CD14-positive monocyte (primary cell): ENCODE measurements around the gene ISG20. TPM values are rescaled to one million over a fixed set of nuclear protein-coding genes. Genes with fewer than 3 reads are reported as not detected.

Experiments used
- DNase-seq, 3 donors: peaks; one replicate each; pipeline ENCODE4 v3.0.0-alpha.2; 2011 to 2022
- H2AFZ ChIP-seq: 2 replicates; pipeline ENCODE4 v1.6.0; 2012; ENCODE audit warnings: mild to moderate bottlenecking, low read depth, low read length, inconsistent platforms; ENCODE audit not compliant: insufficient read depth, poor library complexity, severe bottlenecking
- H3K27ac ChIP-seq, 2 donors: 1 replicate in 1 of 2; 2 replicates in 1 of 2; pipeline ENCODE4 v1.5.1; 2012 to 2013; ENCODE audit warnings: low read length in 2 of 2, control low read depth in 1 of 2, inconsistent platforms in 1 of 2, low read depth in 1 of 2, mild to moderate bottlenecking in 1 of 2
- H3K27me3 ChIP-seq, 2 donors: one replicate each; pipeline versions ENCODE4 v1.6.0 to v1.6.1; 2011 to 2013; ENCODE audit warnings: low read length in 2 of 2; ENCODE audit not compliant: control insufficient read depth in 2 of 2, insufficient read depth in 2 of 2
- H3K36me3 ChIP-seq, 2 donors: replicated peaks in 1 of 2; 1 replicate in 1 of 2; 2 replicates in 1 of 2; pipeline versions ENCODE4 v1.5.1 to v1.6.1; 2012 to 2013; ENCODE audit warnings: low read length in 2 of 2, control low read depth in 1 of 2, inconsistent platforms in 1 of 2, mild to moderate bottlenecking in 1 of 2; ENCODE audit not compliant: insufficient read depth in 2 of 2, control insufficient read depth in 1 of 2
- H3K4me1 ChIP-seq, 2 donors: 1 replicate in 1 of 2; 2 replicates in 1 of 2; pipeline versions ENCODE4 v1.5.1 to v1.6.1; 2012 to 2013; ENCODE audit warnings: low read length in 2 of 2, control low read depth in 1 of 2, inconsistent platforms in 1 of 2, mild to moderate bottlenecking in 1 of 2, moderate library complexity in 1 of 2; ENCODE audit not compliant: insufficient read depth in 2 of 2, control insufficient read depth in 1 of 2
- H3K4me2 ChIP-seq: replicated peaks from 2 replicates; pipeline ENCODE3; 2012; ENCODE audit warnings: low read length, moderate library complexity, mild to moderate bottlenecking; ENCODE audit not compliant: poor library complexity, severe bottlenecking; ENCODE audit errors: extremely low read depth
- H3K4me3 ChIP-seq, 3 experiments: fragments of 200-600 bp in 1 of 3; sonication (generic) in 1 of 3; replicated peaks in 1 of 3; 1 replicate in 2 of 3; 2 replicates in 1 of 3; pipeline ENCODE4 v1.5.1; 2011 to 2013; ENCODE audit warnings: low read length in 3 of 3, mild to moderate bottlenecking in 3 of 3, control low read depth in 2 of 3, low read depth in 2 of 3, inconsistent platforms in 1 of 3, moderate library complexity in 1 of 3
- H3K79me2 ChIP-seq: 2 replicates; pipeline ENCODE4 v1.6.0; 2012; ENCODE audit warnings: mild to moderate bottlenecking, control low read depth, inconsistent platforms, low read length, moderate library complexity; ENCODE audit not compliant: insufficient read depth
- H3K9ac ChIP-seq: 2 replicates; pipeline ENCODE4 v1.6.0; 2017; ENCODE audit warnings: low read length, mild to moderate bottlenecking; ENCODE audit not compliant: insufficient read depth, poor library complexity, severe bottlenecking
- H3K9me3 ChIP-seq, 2 donors: replicated peaks in 1 of 2; 1 replicate in 1 of 2; 2 replicates in 1 of 2; pipeline versions ENCODE4 v1.5.1 to v1.6.1; 2012 to 2013; ENCODE audit warnings: low read length in 2 of 2, control low read depth in 1 of 2; ENCODE audit not compliant: control insufficient read depth in 1 of 2, insufficient read depth in 1 of 2
- H4K20me1 ChIP-seq: 2 replicates; pipeline ENCODE4 v1.6.0; 2012; ENCODE audit warnings: mild to moderate bottlenecking, low read length, control low read depth, moderate library complexity; ENCODE audit not compliant: insufficient read depth
- H3K27ac Mint-ChIP-seq, 7 donors: one replicate each; pipeline ENCODE4 v1.8.0; 2020; ENCODE audit warnings: mild to moderate bottlenecking in 7 of 7, mixed read lengths in 7 of 7, moderate library complexity in 6 of 7, inconsistent platforms in 2 of 7
- H3K27me3 Mint-ChIP-seq, 3 donors: one replicate each; pipeline ENCODE4 v1.8.0; 2021 to 2022; ENCODE audit warnings: low read depth in 3 of 3, mild to moderate bottlenecking in 3 of 3, mixed read lengths in 3 of 3, moderate library complexity in 3 of 3, inconsistent platforms in 1 of 3
- H3K36me3 Mint-ChIP-seq, 2 donors: one replicate each; pipeline ENCODE4 v1.8.0; 2020; ENCODE audit warnings: mixed read lengths in 2 of 2, inconsistent platforms in 1 of 2, mild to moderate bottlenecking in 1 of 2
- H3K4me1 Mint-ChIP-seq: one replicate; pipeline ENCODE4 v1.8.0; 2020; ENCODE audit warnings: mild to moderate bottlenecking, mixed read lengths
- H3K4me3 Mint-ChIP-seq, 2 donors: one replicate each; pipeline ENCODE4 v1.8.0; 2020; ENCODE audit warnings: mild to moderate bottlenecking in 2 of 2, mixed read lengths in 2 of 2, moderate library complexity in 1 of 2
- H3K9me3 Mint-ChIP-seq, 7 donors: one replicate each; pipeline ENCODE4 v1.8.0; 2020 to 2022; ENCODE audit warnings: mixed read lengths in 7 of 7, mild to moderate bottlenecking in 6 of 7, moderate library complexity in 6 of 7, inconsistent platforms in 2 of 7
- CTCF ChIP-seq: fragments of 200-600 bp; IDR thresholded peaks from one replicate; pipeline ENCODE4 v1.8.0; 2022; ENCODE audit warnings: antibody characterized with exemption, mild to moderate bottlenecking
- WGBS: methylation state at CpG from one replicate; pipeline ENCODE4 v1.1.5; 2013; ENCODE audit warnings: missing lambda C conversion rate; ENCODE audit not compliant: insufficient coverage; 5-methylcytosine and 5-hydroxymethylcytosine counted together
- intact Hi-C, 2 donors: fragments of 100-400 bp; cut with micrococcal nuclease; formaldehyde crosslinking; loops; one replicate each; pipeline versions ENCODE4 v1.15.0 to v1.15.1; 2023
- polyA plus RNA-seq, 3 donors: library from polyadenylated mRNA; depleted of rRNA in 1 of 3; unstranded in 2 of 3; stranded (reverse) in 1 of 3; fragments of 300-500 nt in 2 of 3; fragments of >200 nt in 1 of 3; fragmentation: Illumina TruSeq in 2 of 3; gene quantifications; 1 replicate in 2 of 3; 2 replicates in 1 of 3; pipeline ENCODE4 v1.2.3, GENCODE V29; 2012 to 2021

ISG20 gene
- polyA plus RNA-seq, 3 donors: 15.6 to 29.3 (median 25.1) TPM

- Mint-ChIP-seq H3K27me3 (peaks cover 48 to 67% (median 52%) of the 10 kb centered on the region in 3 donors), H3K4me3 (peak overlapping the region in 1 of 2 donors; percentile 87), H3K9me3 (peaks cover 0 to 22% (median 11%) of the 10 kb centered on the region in 7 donors), H3K27ac (peak overlapping the region in 1 of 7 donors; percentile 23), H3K36me3 (peaks cover 0 to 3% of the 10 kb centered on the region in 2 donors), H3K4me1 (peaks cover 14% of the 10 kb centered on the region)
- Histone ChIP-seq H3K36me3 (no peaks in the 10 kb centered on the region), H3K4me3 (no peak overlapping the region), H3K9me3 (peaks cover 0 to 25% of the 10 kb centered on the region in 2 donors), H3K4me1 (peaks cover 0 to 7% of the 10 kb centered on the region in 2 donors), H3K4me2 (no peak overlapping the region), H3K9ac (no peak overlapping the region), H4K20me1 (no peaks in the 10 kb centered on the region), H3K27me3 (peaks cover 46 to 69% of the 10 kb centered on the region in 2 donors), H3K79me2 (no peaks in the 10 kb centered on the region), H2AFZ (no peak overlapping the region), H3K27ac (no peak overlapping the region)
- WGBS: 12% methylated on average over 12 of the region's 26 CpGs
- DNase-seq: no peak
- no peak for TF ChIP-seq CTCF
- intact Hi-C loops: no loop called here
Measured at GRCh38 chr15:88606070-88606794, 32.6 kb upstream of the ISG20 start.

- peaks cover 0 to 22% (median 9%) of the 10 kb centered on the region in 7 donors for H3K9me3 Mint-ChIP-seq
- Histone ChIP-seq H4K20me1 (no peaks in the 10 kb centered on the region), H3K9me3 (peaks cover 0 to 25% of the 10 kb centered on the region in 2 donors), H3K4me2 (no peak overlapping the region), H3K27ac (no peak overlapping the region), H3K27me3 (peaks cover 46 to 67% of the 10 kb centered on the region in 2 donors), H3K4me1 (peaks cover 0 to 7% of the 10 kb centered on the region in 2 donors), H3K79me2 (no peaks in the 10 kb centered on the region), H3K9ac (no peak overlapping the region), H3K4me3 (no peak overlapping the region), H2AFZ (no peak overlapping the region), H3K36me3 (no peaks in the 10 kb centered on the region)
- H3K4me3 Mint-ChIP-seq: peak overlapping the region in 1 of 2 donors; percentile 44
- no CpG with 5 or more reads among the region's 1 CpG for WGBS
- peaks cover 45 to 53% (median 46%) of the 10 kb centered on the region in 3 donors for H3K27me3 Mint-ChIP-seq
- no peak for TF ChIP-seq CTCF
- DNase-seq: no peak
- peaks cover 18% of the 10 kb centered on the region for H3K4me1 Mint-ChIP-seq
- intact Hi-C loops: no loop called here
- peaks cover 0 to 3% of the 10 kb centered on the region in 2 donors for H3K36me3 Mint-ChIP-seq
- no peak overlapping the region for H3K27ac Mint-ChIP-seq
Measured at GRCh38 chr15:88607951-88608350, 30.9 kb upstream of the ISG20 start.
